Measurements from ENCODE around the gene SYNPO2. TPM values are rescaled to one million over a fixed set of nuclear protein-coding genes. Genes with fewer than 3 reads are reported as not detected.

SYNPO2 gene
- total RNA-seq, 1 experiment from 2014 or later: 9.2 TPM

- no peak overlapping the region for H3K4me3 ChIP-seq
- H3K27ac ChIP-seq: peak overlapping the region; percentile 40
- no peaks in the 10 kb centered on the region for H3K36me3 ChIP-seq
- no peaks in the 10 kb centered on the region for H3K9me3 ChIP-seq (replicated peaks)
- H3K27me3 ChIP-seq: no peaks in the 10 kb centered on the region
- peaks cover 18% of the 10 kb centered on the region for H3K4me1 ChIP-seq
- peak; percentile 73 to 85 for DNase-seq
Observed at GRCh38 chr4:118936406-118936805, 47.8 kb downstream of the SYNPO2 start.

DNA sequence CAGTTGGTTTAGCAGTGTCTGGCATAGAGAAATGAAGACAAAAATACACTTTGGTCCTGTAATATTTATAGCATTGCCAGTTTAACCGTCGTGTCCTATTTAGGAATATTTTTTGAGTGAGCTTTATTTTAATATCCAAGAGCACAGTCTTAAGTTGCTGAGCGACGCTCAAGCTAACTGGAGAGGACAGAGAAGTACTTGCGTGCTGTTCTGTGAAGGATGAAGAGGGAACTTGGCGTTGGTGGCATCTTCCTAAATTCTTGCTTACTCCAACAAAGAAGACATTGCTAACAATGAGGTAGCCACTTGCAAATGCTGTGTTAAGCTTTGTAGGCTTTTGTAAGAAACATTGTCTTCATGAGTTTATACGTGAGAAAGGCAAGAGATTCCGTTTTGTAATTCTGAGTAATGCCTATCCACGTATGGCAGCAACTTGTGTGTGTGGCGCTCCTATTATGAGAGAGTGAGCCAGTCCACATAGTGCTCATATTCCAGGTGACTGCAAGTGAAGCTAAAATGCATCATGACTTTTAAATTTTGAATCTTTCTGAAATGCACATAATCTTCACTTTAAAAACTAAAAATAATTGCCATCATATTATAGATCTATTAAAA, 50.6 kb downstream of the SYNPO2 start:
- H3K36me3 ChIP-seq: no peaks in the 10 kb centered on the region
- H3K9me3 ChIP-seq (replicated peaks): no peaks in the 10 kb centered on the region
- H3K27ac ChIP-seq: no peak overlapping the region
- H3K4me3 ChIP-seq: no peak overlapping the region
- H3K4me1 ChIP-seq: peaks cover 31% of the 10 kb centered on the region
- no peak for DNase-seq
- no peaks in the 10 kb centered on the region for H3K27me3 ChIP-seq

DNA sequence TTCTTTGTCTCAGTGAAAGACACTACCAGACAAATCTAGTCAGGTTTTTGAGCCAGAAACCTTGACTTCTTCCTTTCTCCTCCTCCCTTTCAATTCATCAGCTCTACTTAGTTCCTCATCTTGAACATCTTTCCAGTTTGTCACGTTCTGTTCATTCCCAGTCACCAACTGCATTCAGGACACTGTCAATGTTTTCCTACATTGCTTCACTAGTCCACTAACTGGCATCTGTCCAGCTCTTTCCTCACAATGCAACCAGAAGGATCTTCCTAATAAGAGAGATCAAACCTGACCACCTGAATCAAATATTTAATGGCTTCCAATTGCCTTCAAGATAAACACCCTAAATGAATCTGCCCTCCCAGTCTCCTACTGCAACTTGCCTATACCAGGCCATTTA, 52.5 kb downstream of the SYNPO2 start:
- Histone ChIP-seq H3K27ac (no peak overlapping the region), H3K9me3 (replicated peaks) (no peaks in the 10 kb centered on the region), H3K36me3 (no peaks in the 10 kb centered on the region), H3K4me1 (peaks cover 27% of the 10 kb centered on the region), H3K4me3 (no peak overlapping the region), H3K27me3 (no peaks in the 10 kb centered on the region)
- DNase-seq: peak in 1 of 2 experiments; percentile 42

DNA sequence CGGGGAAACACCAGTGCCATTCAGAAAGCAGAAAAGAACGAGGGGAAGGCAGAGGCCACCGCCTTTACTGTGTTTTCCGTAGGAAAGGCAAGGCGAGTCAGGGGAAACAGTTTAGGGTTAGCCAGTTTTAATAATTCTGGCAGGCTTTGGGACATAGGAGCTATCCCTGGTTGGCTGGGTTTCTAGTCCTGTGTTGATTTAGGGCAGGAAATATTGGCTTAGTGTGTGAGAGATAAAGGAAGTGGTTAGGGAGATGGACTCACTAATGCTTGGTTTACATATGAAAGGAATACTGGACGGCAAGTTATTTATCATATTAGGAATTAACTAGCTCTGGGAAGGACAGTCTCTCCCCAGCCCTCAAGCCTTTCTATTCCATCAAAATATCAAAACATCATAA, 53.1 kb downstream of the SYNPO2 start:
- H3K27me3 ChIP-seq: no peaks in the 10 kb centered on the region
- H3K4me3 ChIP-seq: no peak overlapping the region
- no peaks in the 10 kb centered on the region for H3K36me3 ChIP-seq
- H3K27ac ChIP-seq: no peak overlapping the region
- H3K4me1 ChIP-seq: peaks cover 20% of the 10 kb centered on the region
- no peaks in the 10 kb centered on the region for H3K9me3 ChIP-seq (replicated peaks)
- peak in 1 of 2 experiments; percentile 43 for DNase-seq

DNA sequence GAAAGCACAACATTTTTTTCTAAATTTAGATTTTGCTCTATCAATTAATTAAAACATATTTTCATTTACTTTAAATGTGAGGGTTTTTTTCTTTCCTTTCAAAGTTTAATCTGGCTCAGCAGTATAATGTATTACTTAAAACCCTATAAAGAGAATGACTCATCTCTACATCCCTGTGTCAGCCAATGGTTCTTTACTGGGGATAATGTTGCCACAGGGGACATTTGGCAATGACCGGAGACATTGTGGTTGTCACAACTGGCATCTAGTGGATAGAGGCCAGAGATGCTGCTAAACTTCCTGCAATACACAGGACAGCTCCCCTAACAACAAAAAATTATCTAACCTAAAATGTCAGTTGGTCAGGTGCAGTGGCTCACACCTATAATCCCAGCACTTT, 53.8 kb downstream of the SYNPO2 start:
- H3K36me3 ChIP-seq: no peaks in the 10 kb centered on the region
- no peak overlapping the region for H3K27ac ChIP-seq

GRCh38 chr4:118947095-118947494, 58.4 kb downstream of the SYNPO2 start:
- DNase-seq: no peak
- no peaks in the 10 kb centered on the region for H3K9me3 ChIP-seq (replicated peaks)

More for the DNA sequence above, 53.8 kb downstream of the SYNPO2 start:
- Histone ChIP-seq H3K4me1 (peaks cover 17% of the 10 kb centered on the region), H3K4me3 (no peak overlapping the region), H3K27me3 (no peaks in the 10 kb centered on the region), H3K9me3 (replicated peaks) (no peaks in the 10 kb centered on the region)
- peak in 1 of 2 experiments; percentile 48 for DNase-seq

DNA sequence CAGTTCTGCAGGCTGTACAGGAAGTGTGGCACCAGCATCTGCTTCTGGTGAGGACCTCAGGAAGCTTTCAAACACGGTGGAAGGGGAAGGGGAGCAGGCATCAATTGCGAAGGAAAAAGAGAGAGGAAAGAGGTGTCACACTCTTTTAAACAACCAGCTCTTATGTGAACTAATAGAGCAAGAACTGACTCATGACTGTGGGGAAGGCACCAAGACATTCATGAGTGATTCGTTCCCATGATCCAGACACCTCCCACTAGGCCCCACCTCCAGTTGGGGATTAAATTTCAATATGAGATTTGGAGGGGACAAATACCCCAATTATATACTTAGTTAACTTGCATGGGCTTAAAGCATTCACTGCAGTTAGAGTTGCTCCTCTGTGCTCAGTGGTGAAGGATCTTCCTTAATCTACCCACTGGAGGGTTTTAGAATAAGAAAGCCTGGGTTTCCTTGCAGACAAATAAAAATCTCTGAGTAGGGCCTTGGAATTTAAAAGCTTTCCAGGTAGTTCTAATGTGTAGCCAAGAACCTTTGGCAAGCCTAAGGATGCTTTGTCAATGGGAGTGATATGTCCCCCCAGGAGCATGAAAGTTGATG, 60.0 kb downstream of the SYNPO2 start:
- Histone ChIP-seq H3K4me3 (no peak overlapping the region), H3K36me3 (no peaks in the 10 kb centered on the region), H3K27me3 (no peaks in the 10 kb centered on the region; the same call in 1 of the 2 replicates), H3K4me1 (no peaks in the 10 kb centered on the region), H3K9me3 (replicated peaks) (no peaks in the 10 kb centered on the region), H3K27ac (no peak overlapping the region)
- no peak for DNase-seq

More at GRCh38 chr4:118947095-118947494, 58.4 kb downstream of the SYNPO2 start:
- H3K4me1 ChIP-seq: peaks cover 7% of the 10 kb centered on the region
- no peak overlapping the region for H3K4me3 ChIP-seq
- H3K36me3 ChIP-seq: no peaks in the 10 kb centered on the region
- H3K27me3 ChIP-seq: no peaks in the 10 kb centered on the region; the same call in 1 of the 2 replicates
- no peak overlapping the region for H3K27ac ChIP-seq

DNA sequence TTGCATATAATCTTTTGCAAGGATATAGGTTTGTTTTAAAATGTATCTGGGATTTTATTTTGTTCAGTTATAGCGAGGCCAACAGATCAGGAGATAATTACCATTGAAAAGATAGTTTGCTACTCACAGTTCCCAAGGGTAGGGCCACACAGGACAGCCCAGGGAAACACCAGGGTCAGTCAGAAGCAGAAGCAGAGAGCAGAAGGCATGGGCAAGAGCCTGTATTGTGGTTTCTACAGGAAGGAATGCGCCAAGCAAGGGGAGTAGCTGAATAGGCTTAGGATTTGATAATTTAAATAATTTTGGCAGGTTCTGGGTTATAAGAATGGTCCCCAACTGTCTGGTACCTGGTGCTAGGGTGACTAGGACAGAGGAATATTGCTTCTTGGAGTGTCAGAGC, 61.6 kb downstream of the SYNPO2 start:
- no peak overlapping the region for H3K27ac ChIP-seq
- no peaks in the 10 kb centered on the region for H3K4me1 ChIP-seq
- no peak overlapping the region for H3K4me3 ChIP-seq
- H3K27me3 ChIP-seq: no peaks in the 10 kb centered on the region; the same call in 1 of the 2 replicates
- no peaks in the 10 kb centered on the region for H3K36me3 ChIP-seq
- H3K9me3 ChIP-seq (replicated peaks): no peaks in the 10 kb centered on the region
- no peak for DNase-seq

DNA sequence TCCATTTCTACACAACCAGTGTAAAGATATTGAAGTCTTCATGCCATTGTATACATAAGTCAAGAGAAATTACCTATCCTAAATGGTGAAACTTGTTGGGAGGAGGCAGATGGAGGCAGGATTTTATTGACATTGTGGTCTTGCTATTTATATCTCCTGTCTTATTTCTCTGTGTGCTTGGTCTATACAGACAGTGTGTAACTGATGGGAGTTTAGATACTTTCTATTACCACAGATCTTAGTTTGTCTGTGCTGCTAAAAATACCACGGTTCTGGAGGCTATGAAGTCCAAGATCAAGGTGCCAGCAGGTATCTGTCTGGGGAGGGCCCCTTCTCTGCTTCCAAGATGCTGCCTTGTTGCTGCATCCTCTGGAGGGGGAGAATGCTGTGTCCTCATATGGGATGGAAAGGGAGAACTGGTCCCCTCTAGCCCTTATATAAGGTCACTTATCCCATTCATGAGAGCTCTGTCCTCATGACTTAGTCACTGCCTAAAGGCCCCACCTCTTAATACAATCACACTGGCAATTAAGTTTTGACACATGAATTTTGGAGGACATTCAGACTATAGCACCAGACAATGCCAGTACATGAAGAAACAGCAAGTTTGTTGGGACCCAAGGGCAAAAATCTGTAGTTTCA, 62.4 kb downstream of the SYNPO2 start:
- Histone ChIP-seq H3K9me3 (replicated peaks) (no peaks in the 10 kb centered on the region), H3K36me3 (no peaks in the 10 kb centered on the region), H3K27me3 (no peaks in the 10 kb centered on the region; the same call in 1 of the 2 replicates), H3K4me1 (no peaks in the 10 kb centered on the region), H3K27ac (no peak overlapping the region), H3K4me3 (no peak overlapping the region)
- no peak for DNase-seq

GRCh38 chr4:118953276-118953675, 64.6 kb downstream of the SYNPO2 start:
- H3K36me3 ChIP-seq: no peaks in the 10 kb centered on the region
- H3K27me3 ChIP-seq: no peaks in the 10 kb centered on the region; the same call in 1 of the 2 replicates
- H3K9me3 ChIP-seq (replicated peaks): no peaks in the 10 kb centered on the region
- no peak for DNase-seq
- no peaks in the 10 kb centered on the region for H3K4me1 ChIP-seq
- H3K4me3 ChIP-seq: no peak overlapping the region
- H3K27ac ChIP-seq: no peak overlapping the region

- no peaks in the 10 kb centered on the region for H3K36me3 ChIP-seq
- H3K4me1 ChIP-seq: no peaks in the 10 kb centered on the region
- H3K4me3 ChIP-seq: no peak overlapping the region
- H3K27me3 ChIP-seq: no peaks in the 10 kb centered on the region; the same call in 1 of the 2 replicates
- H3K27ac ChIP-seq: no peak overlapping the region
- peak in 1 of 2 experiments; percentile 44 for DNase-seq
- H3K9me3 ChIP-seq (replicated peaks): no peaks in the 10 kb centered on the region
Observed at GRCh38 chr4:118954246-118954645, 65.6 kb downstream of the SYNPO2 start.

- no peak overlapping the region for H3K4me3 ChIP-seq
- no peaks in the 10 kb centered on the region for H3K36me3 ChIP-seq
- H3K9me3 ChIP-seq (replicated peaks): no peaks in the 10 kb centered on the region
- H3K4me1 ChIP-seq: no peaks in the 10 kb centered on the region
- no peak overlapping the region for H3K27ac ChIP-seq
- no peak for DNase-seq
- no peaks in the 10 kb centered on the region; the same call in 1 of the 2 replicates for H3K27me3 ChIP-seq
Observed at GRCh38 chr4:118955515-118955914, 66.9 kb downstream of the SYNPO2 start.

GRCh38 chr4:118957722-118958445, 69.2 kb downstream of the SYNPO2 start:
- no peak for DNase-seq

DNA sequence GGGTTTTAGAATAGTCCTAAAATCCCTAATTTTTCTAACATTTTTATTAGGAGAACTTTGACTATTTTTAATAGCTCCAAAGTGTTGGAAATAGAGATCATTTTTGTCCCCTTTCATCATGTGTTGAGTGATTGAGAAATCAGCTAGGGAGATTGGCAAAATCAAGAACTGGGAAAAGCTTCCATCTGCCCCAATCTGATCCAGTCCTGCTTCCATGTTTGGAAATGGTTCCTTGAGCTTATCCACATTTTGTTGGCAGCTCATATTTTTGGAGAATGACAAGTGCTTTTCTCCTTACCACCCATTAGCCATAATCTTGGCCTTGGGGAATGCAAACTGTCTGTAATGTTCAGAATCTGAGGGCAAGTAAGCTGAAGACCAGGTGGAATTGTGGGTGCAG, 73.9 kb downstream of the SYNPO2 start:
- Histone ChIP-seq H3K4me3 (no peak overlapping the region), H3K4me1 (peaks cover 8% of the 10 kb centered on the region), H3K36me3 (no peaks in the 10 kb centered on the region), H3K27me3 (no peaks in the 10 kb centered on the region), H3K9me3 (replicated peaks) (no peaks in the 10 kb centered on the region), H3K27ac (no peak overlapping the region)
- DNase-seq: no peak

More at GRCh38 chr4:118957722-118958445, 69.2 kb downstream of the SYNPO2 start:
- H3K27me3 ChIP-seq: no peaks in the 10 kb centered on the region
- H3K27ac ChIP-seq: no peak overlapping the region
- no peak overlapping the region for H3K4me3 ChIP-seq
- H3K36me3 ChIP-seq: no peaks in the 10 kb centered on the region
- H3K4me1 ChIP-seq: no peaks in the 10 kb centered on the region
- no peaks in the 10 kb centered on the region for H3K9me3 ChIP-seq (replicated peaks)
